Loucy (cell line): ENCODE results near the gene MEIOSIN.

Experiments
- CTCF ChIP-seq: fragments of 200-600 bp; sonication (generic); conservative IDR thresholded peaks from 2 replicates; pipeline ENCODE4 v1.5.1; 2014; ENCODE audit warnings: mild to moderate bottlenecking, antibody characterized with exemption, low read length
- EZH2phosphoT487 ChIP-seq: fragments of 200-600 bp; IDR thresholded peaks from 2 replicates; pipeline ENCODE4 v1.6.1; 2018; ENCODE audit warnings: antibody characterized with exemption, mild to moderate bottlenecking, moderate library complexity, borderline replicate concordance

DNA sequence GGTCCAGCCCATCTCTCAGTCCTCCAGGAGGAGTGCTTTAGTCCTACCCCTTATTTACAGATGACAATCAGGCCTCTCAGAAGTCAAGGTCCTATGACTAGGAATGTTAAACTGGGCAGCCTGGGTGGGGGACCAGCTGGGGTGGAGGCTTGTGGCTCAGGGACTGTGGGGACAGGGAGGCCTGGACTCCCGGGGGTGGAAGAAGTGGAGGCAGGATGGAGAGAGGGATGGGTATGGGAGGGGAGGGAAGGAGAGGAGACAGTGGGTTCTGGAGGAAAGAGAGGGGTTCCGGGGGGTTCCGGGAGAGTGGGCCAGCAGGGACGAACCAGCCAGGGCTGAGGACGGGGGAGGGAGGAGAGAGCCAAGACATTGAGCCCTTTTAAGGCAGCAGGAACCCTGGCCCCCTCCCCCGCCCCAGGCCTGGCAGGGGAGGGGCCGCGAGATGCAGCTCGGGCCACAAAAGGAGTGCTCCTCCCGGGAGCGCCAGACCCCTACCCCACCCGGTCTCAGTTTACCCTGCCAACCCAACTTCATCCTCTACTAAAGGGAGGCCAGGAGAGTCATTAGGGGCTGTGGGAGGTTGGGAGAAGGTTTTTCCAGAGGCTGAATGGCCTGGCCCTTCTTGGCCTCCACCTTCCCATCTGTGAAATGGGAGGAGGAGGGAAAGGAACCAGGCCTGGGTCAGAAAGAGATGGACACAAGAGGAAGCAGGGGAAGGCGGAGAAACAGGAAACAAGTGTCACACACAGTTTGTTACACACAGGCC lies 47.4 kb downstream of the MEIOSIN start:
- TF ChIP-seq EZH2phosphoT487 = no peak
- TF ChIP-seq CTCF = no peak
